NCI-H2171 (cell line): ENCODE measurements around the gene INSIG1.

Experiments used
- DNase-seq: peaks from one replicate; lab custom pipeline; 2025; lab: John Stamatoyannopoulos, UW

The INSIG1 gene

DNA sequence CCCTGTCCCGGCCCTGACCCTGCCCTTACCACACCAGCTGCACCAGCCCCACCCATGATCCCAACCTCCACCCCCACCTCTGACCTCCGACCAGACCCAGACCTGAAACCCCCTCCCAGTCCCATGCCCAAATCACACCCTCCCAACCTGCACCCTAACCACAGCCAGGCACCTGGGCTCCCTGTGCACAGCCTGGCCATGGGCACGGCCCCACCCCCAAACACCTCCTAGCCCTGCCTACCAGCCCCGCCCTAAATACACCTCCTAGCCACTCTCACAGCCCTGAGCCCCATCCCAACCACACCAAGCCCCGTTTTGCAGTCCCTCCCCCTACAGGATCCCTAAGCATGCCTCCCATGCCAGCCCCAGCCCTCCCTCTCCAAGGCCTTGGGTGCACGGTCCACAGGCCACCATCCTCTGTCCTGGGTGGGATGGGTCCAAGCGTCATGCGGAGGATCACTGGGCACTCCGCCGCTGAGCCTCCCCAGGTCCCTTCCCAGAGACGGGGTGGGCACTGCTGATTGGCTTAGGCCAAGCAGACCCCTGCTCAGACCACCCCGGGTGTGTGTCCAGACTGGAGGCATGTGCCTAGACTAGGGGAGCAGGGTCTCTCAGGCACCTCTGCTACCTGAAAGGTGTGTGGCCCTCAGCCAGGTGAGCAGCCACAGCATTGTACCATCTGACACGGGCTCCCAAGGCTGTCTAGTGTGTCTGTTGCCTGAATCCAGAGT is 30.1 kb downstream of the INSIG1 start:
- DNase-seq: no peak

GRCh38 chr7:155329225-155329624 is 31.5 kb downstream of the INSIG1 start:
- no peak for DNase-seq

DNA sequence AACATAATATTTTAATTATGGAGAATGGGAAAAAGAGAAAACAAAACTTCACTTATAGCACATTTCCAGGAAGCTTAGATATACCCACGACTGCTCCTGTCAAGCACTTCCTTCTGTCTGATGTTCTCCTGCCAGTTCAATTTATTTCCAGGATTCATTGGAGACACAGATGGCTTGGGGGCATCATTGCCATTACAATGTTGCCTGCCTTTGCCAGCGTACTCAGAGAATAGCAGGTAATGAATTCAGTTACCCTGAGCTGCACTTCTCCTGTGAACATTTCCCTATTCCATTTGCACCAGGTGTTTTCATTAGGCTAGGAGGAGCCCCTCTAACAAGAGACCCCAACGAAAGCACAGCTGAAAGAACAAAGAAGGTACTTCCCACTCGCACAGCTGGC is 33.7 kb downstream of the INSIG1 start:
- DNase-seq: no peak

GRCh38 chr7:155333346-155334234 is 35.9 kb downstream of the INSIG1 start:
- peak; percentile 82 for DNase-seq

- no peak for DNase-seq
These were observed 39.3 kb downstream of the INSIG1 start for GRCh38 chr7:155336812-155337602.

DNA sequence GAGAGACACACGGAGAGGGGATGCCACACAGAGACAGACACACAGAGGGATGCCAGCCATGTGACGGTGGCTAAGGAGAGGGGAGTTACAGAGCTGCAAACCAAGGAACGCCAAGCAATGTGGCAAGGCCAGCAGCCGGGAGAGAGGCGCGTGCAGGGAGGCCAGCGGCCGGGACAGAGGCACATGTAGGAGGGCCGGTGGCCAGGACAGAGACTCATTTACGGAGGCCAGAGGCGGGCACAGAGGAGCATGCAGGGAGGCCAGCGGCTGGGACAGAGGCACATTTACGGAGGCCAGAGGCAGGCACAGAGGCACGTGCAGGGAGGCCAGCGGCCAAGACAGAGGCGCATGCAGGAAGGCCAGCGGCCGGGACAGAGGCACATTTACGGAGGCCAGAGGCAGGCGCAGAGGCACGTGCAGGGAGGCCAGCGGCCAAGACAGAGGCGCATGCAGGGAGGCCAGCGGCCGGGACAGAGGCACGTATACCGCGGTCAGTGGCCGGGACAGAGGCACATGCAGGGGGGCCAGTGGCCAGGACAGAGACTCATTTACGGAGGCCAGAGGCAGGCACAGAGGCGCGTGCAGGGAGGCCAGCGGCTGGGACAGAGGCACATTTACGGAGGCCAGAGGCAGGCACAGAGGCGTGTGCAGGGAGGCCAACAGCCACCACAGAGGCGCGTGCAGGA is 40.4 kb downstream of the INSIG1 start:
- no peak for DNase-seq

GRCh38 chr7:155338632-155339320 is 41.1 kb downstream of the INSIG1 start:
- no peak for DNase-seq

DNA sequence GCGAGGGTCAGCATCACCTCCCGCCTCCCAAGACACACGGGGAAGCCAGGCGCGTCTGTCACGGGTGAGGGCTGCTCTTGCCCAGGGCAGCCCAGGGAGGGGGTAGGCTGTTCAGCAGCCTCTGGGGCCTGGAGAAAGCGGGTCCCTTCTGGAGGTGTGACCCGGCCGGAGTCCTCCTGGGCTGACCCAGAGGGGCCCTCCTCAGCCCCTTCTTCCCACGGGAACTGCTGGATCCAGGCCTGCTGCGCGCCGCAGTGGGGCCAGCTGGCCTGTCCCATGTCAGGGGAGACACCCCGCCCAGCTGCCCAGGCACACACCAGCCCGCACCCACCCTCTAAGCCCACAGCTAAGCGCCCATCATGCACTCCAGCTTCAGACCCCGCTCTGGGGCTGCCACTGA is 41.8 kb downstream of the INSIG1 start:
- no peak for DNase-seq

DNA sequence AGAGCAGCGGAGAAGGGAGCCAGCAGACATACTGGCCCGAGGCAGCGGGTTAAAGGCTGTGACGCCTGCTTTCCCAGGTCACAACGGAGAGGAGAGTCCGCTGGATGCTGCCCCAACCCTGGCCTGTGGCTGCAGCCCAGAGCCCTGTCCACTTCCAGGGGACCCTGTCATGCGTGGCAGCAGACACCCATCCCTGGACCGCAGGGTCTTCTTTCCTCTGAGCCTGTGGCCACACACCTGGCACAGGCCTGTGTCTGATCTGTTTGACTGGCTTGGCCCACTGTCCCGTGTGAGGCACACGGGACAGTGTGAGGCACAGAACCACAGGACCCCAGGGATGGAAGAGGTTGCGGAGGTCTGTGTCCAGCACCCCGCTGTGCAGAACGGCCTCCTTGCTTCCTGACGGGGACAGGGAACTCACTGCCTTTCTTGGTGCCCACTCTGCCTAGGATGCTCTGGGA is 42.4 kb downstream of the INSIG1 start:
- no peak for DNase-seq

DNA sequence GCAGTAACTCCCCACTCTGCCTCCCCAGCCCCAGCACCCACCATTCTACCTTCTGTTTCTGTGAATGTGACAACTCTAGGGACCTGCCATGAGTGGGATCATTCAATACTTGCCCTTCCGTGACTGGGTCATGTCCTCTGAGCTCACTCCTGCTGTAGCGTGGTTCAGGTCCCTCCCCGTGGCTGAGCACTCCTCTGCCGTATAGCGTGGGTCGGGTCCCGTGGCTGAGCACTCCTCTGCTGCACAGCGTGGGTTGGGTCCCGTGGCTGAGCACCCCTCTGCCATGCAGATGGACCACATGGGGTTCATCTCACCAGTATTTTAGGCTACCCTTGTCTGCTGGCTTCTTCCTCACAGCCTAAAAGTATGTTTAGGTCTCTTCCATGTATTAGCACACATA is 43.0 kb downstream of the INSIG1 start:
- no peak for DNase-seq

GRCh38 chr7:155341463-155341983 is 43.8 kb downstream of the INSIG1 start:
- no peak for DNase-seq

DNA sequence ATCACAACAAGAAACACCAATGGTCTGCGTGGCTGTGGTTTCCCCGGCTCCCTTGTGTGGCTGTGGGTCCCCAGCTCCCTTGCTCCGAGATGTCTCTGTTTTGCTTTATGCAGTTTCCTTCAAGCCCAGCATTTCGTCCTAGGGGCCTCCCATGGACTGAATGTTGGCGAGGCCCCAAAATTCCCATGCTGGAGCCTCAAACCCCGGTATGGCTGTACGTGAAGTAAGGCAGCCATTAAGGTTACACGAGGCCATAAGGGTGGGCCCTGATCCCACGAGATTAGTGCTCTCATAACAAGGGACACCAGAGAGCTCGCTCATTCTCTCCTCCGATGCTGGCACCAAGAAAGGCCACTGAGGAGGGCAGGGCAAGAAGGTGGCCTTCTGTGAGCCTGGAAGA is 44.6 kb downstream of the INSIG1 start:
- DNase-seq: no peak

DNA sequence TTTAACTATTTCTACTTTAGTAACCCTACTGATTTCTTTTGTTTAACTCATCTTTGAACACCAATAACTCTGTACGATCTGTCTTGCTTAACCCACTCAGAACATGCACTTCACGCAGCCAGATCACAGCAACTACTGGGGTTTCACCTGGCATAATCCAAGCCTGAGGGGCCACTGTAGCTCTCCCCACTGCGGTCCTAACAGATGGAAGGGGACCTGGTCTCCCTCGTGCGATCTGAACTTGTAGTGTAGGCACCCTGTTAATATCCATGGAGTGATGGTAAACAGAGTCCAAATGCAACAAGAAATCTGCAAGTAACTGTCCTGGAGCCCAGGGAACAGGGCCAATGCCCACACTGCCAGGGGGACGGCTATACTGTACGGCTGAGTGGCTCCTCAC is 45.5 kb downstream of the INSIG1 start:
- DNase-seq: no peak

DNA sequence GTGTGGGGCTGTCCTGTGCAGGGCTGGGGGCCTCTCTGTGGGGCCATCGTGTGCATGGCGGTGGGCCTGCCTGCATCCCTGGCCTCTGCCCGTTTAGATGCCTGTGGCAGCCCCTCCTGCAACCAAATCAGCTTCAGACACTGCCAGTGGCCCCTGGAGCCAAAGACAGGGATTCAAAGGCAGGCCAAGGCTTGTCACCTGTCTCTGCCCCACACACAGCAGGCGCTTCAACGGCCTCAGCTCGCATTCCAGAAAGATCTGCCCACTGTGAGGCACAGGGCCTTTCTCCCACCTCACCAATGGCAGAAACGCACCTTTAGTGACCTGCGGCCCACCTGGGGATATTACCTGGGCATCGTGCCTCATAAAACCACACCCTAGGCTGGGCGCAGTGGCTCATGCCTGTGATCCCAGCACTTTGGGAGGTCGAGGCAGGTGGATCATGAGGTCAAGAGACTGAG is 46.0 kb downstream of the INSIG1 start:
- no peak for DNase-seq

- no peak for DNase-seq
These were observed 46.6 kb downstream of the INSIG1 start for GRCh38 chr7:155344270-155344617.

DNA sequence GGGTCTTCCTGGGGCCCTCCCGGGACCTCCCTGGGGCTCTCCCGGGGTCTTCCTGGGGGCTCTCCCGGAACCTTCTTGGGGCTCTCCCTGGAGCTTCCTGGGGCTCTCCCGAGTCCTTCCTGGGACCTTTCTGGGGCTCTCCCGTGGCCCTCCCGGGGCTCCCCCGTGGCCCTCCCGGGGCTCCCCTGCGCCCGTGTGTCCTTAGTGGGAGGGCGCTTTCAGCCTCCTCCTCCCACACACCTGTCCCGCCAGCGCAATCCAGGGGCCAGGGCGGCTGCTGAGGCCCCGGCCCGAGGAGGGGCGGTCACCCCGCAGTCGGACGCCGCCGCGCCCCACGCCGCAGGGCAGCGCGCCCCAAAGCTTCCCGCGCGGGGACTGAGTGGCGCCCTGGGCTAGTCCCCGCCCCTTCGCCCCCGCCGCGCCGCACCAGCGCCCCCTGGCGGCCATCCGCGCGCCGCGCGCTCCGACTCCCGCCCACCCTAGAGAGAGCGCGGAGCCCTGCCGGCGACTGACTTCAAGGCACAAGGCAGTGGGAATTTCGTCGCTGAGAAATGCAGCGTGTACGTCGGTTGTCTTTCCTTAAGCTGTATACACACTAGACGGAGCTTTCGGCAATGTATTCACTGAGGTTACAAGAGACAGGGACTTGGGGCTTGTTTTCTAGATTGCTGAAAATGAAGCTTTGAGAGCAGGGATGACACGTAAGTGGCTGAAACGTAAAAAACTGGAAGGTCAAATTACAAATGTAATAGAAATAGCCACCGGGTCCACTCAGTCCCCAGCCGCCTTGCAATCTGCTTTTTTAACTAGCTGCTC is 47.1 kb downstream of the INSIG1 start:
- peak; percentile 65 for DNase-seq

- no peak for DNase-seq
These were observed 47.8 kb downstream of the INSIG1 start for GRCh38 chr7:155345490-155345889.

DNA sequence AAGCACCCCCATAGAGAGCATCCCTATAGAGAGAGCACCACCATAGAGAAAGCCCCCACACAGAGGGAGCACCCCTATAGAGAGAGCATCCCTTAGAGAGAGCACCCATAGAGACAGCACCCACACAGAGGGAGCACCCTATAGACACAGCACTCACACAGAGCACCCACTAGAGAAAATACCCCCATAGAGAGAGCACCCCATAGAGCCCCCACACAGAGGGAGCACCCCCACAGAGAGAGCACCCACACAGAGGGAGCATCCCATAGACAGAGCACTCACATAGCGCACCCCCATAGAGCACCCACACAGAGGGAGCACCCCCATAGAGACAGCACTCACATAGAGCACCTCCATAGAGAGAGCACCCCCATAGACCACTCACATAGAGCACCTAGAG is 48.6 kb downstream of the INSIG1 start:
- no peak for DNase-seq

GRCh38 chr7:155348806-155349205 is 51.1 kb downstream of the INSIG1 start:
- DNase-seq: no peak
